A549 (cell line): ENCODE data around the gene MYH10. TPM values are rescaled to one million over a fixed set of nuclear protein-coding genes. Genes with fewer than 3 reads are reported as not detected.
"Not testable (repeated sequence)": the region's sequence is repeated elsewhere in the genome, so short reads cannot be mapped to it uniquely, and the experiment has no call there.

Experiments
- ATAC-seq, 2 experiments: fragments of 200-7000 bp in 1 of 2; fragments of >200 bp in 1 of 2; cut with Nextera tagmentation in 1 of 2; cut with Tn5 transposase in 1 of 2; 3 replicates each; pipeline versions ENCODE4 v1.8.0 to v1.9.1; 2018 to 2020; ENCODE audit warnings: mild to moderate bottlenecking in 1 of 2, moderate library complexity in 1 of 2
- CTCF ChIA-PET: fragments of 300-600 bp; sonication (Branson Sonifier 250); formaldehyde crosslinking; extraction: SDS; loops from one replicate; lab custom pipeline; 2021; ENCODE audit warnings: antibody characterized with exemption, inconsistent platforms; lab: Yijun Ruan, JAX
- POLR2A ChIA-PET: fragments of 350-600 bp; formaldehyde crosslinking; extraction: SDS; loops from one replicate; lab custom pipeline; 2021; ENCODE audit warnings: antibody characterized with exemption, inconsistent platforms; lab: Yijun Ruan, JAX
- DNase-seq, 2 experiments: peaks; one replicate each; pipeline versions ENCODE4 v3.0.0 to v3.0.0-alpha.2; 2011 to 2016; ENCODE audit warnings: low read depth in 1 of 2, low spot score in 1 of 2
- FAIRE-seq: peaks from 2 replicates; lab custom pipeline; 2011; peaks lifted over from hg19 to GRCh38; lab: Jason Lieb, UNC
- H3K27ac ChIP-seq, 2 experiments: fragments of >200 bp; sonication (Bioruptor Twin); formaldehyde crosslinking; 3 replicates each; pipeline ENCODE4 v1.5.1; 2016 to 2017
- H3K4me1 ChIP-seq: fragments of >200 bp; sonication (Bioruptor Twin); formaldehyde crosslinking; 3 replicates; pipeline ENCODE4 v1.6.1; 2016
- H3K4me2 ChIP-seq: fragments of >200 bp; sonication (Bioruptor Twin); formaldehyde crosslinking; 3 replicates; pipeline ENCODE4 v1.6.1; 2016
- H3K4me3 ChIP-seq: fragments of >200 bp; sonication (Bioruptor Twin); formaldehyde crosslinking; 3 replicates; pipeline ENCODE4 v1.5.1; 2016
- H3K9me3 ChIP-seq: fragments of >200 bp; sonication (Bioruptor Twin); formaldehyde crosslinking; 3 replicates; pipeline ENCODE4 v1.6.1; 2016
- CBX8 ChIP-seq: fragments of 200-600 bp; sonication (generic); IDR thresholded peaks from 2 replicates; pipeline ENCODE4 v1.6.1; 2016
- CEBPB ChIP-seq, 2 experiments: fragments of >200 bp in 1 of 2; sonication (Bioruptor Twin) in 1 of 2; formaldehyde crosslinking in 1 of 2; IDR thresholded peaks; 2 replicates each; pipeline ENCODE4 v1.6.1; 2012 to 2016
- CTCF ChIP-seq: fragments of >200 bp; sonication (Bioruptor Twin); formaldehyde crosslinking; IDR thresholded peaks from 3 replicates; pipeline ENCODE4 v1.5.1; 2016
- EHMT2 ChIP-seq: fragments of 200-600 bp; sonication (generic); IDR thresholded peaks from 2 replicates; pipeline ENCODE4 v1.6.1; 2016; ENCODE audit warnings: antibody characterized with exemption, low read depth, mild to moderate bottlenecking, moderate library complexity
- EP300 ChIP-seq, 2 experiments: fragments of >200 bp; sonication (Bioruptor Twin); formaldehyde crosslinking; IDR thresholded peaks; 2 replicates in 1 of 2; 3 replicates in 1 of 2; pipeline ENCODE4 v1.6.1; 2016 to 2017
- FOSL2 ChIP-seq, 2 experiments: fragments of 450-650 bp in 1 of 2; fragments of >200 bp in 1 of 2; sonication (Bioruptor Twin) in 1 of 2; formaldehyde crosslinking; IDR thresholded peaks; 2 replicates each; pipeline versions ENCODE4 v1.5.0 to v1.6.1; 2016 to 2020; ENCODE audit warnings: mild to moderate bottlenecking in 1 of 2, moderate library complexity in 1 of 2
- FOXS1 ChIP-seq: fragments of 250-450 bp; sonication (Bioruptor Pico); IDR thresholded peaks from 2 replicates; pipeline ENCODE4 v1.5.0; 2020; ENCODE audit warnings: mild to moderate bottlenecking, moderate library complexity
- HOXA7 ChIP-seq: fragments of 250-450 bp; sonication (Bioruptor Pico); IDR thresholded peaks from 2 replicates; pipeline ENCODE4 v1.5.0; 2020; ENCODE audit warnings: mild to moderate bottlenecking, moderate library complexity
- JUN ChIP-seq, 2 experiments: fragments of >200 bp; sonication (Bioruptor Twin); formaldehyde crosslinking; IDR thresholded peaks; 2 replicates in 1 of 2; 3 replicates in 1 of 2; pipeline ENCODE4 v1.6.1; 2016 to 2017
- JUNB ChIP-seq: fragments of >200 bp; sonication (Bioruptor Twin); formaldehyde crosslinking; IDR thresholded peaks from 2 replicates; pipeline ENCODE4 v1.6.1; 2016
- MAX ChIP-seq: IDR thresholded peaks from 2 replicates; pipeline ENCODE4 v1.6.1; 2012
- NPAS2 ChIP-seq: fragments of 250-450 bp; sonication (Bioruptor Pico); IDR thresholded peaks from 2 replicates; pipeline ENCODE4 v1.8.0; 2022; ENCODE audit warnings: mild to moderate bottlenecking, moderate library complexity, borderline replicate concordance
- RFX5 ChIP-seq: fragments of 450-650 bp; IDR thresholded peaks from 2 replicates; pipeline ENCODE4 v1.7.1; 2014; ENCODE audit warnings: antibody characterized with exemption, mild to moderate bottlenecking, moderate library complexity
- SMC3 ChIP-seq: fragments of >200 bp; sonication (Bioruptor Twin); formaldehyde crosslinking; IDR thresholded peaks from 3 replicates; pipeline ENCODE4 v1.6.1; 2018; ENCODE audit warnings: inconsistent platforms
- SREBF2 ChIP-seq: fragments of 450-650 bp; IDR thresholded peaks from 2 replicates; pipeline ENCODE4 v1.6.1; 2014; ENCODE audit warnings: mild to moderate bottlenecking, moderate library complexity
- TFCP2L1 ChIP-seq: fragments of 250-450 bp; sonication (Bioruptor Pico); IDR thresholded peaks from 2 replicates; pipeline ENCODE4 v1.5.0; 2021; ENCODE audit warnings: mild to moderate bottlenecking
- ZNF302 ChIP-seq: fragments of 250-450 bp; sonication (Bioruptor Pico); IDR thresholded peaks from 2 replicates; pipeline ENCODE4 v1.9.0; 2021; ENCODE audit warnings: inconsistent platforms, mild to moderate bottlenecking, moderate library complexity
- WGBS: methylation state at CpG from one replicate; pipeline ENCODE4 v1.1.6; 2017; ENCODE audit errors: missing lambda C conversion rate; 5-methylcytosine and 5-hydroxymethylcytosine counted together
- polyA plus RNA-seq, 4 experiments: library from polyadenylated mRNA; depleted of rRNA in 3 of 4; stranded (reverse); fragments of >200 nt; fragmentation: RNase III in 1 of 4; extraction: RNeasy Plus Mini Kit Qiagen cat#74134 plus additional on column Dnase treatment in 1 of 4; gene quantifications; 2 replicates in 3 of 4; 3 replicates in 1 of 4; pipeline ENCODE4 v1.2.3, GENCODE V29; 2011 to 2017
- TF ChIP-seq, protein P1 (sequence below): fragments of 150-350 bp; IDR thresholded peaks from 2 replicates; pipeline ENCODE4 v1.6.1; 2014; ENCODE audit warnings: low read depth, mild to moderate bottlenecking, low read length
- TF ChIP-seq, protein P2 (sequence below): fragments of >200 bp; sonication (Bioruptor Twin); formaldehyde crosslinking; IDR thresholded peaks from 2 replicates; pipeline ENCODE4 v1.6.1; 2016

Gene MYH10
- polyA plus RNA-seq, 2 of the 4 experiments (the other 2 are of a cell fraction), result 26.5 to 28.3 TPM

DNA sequence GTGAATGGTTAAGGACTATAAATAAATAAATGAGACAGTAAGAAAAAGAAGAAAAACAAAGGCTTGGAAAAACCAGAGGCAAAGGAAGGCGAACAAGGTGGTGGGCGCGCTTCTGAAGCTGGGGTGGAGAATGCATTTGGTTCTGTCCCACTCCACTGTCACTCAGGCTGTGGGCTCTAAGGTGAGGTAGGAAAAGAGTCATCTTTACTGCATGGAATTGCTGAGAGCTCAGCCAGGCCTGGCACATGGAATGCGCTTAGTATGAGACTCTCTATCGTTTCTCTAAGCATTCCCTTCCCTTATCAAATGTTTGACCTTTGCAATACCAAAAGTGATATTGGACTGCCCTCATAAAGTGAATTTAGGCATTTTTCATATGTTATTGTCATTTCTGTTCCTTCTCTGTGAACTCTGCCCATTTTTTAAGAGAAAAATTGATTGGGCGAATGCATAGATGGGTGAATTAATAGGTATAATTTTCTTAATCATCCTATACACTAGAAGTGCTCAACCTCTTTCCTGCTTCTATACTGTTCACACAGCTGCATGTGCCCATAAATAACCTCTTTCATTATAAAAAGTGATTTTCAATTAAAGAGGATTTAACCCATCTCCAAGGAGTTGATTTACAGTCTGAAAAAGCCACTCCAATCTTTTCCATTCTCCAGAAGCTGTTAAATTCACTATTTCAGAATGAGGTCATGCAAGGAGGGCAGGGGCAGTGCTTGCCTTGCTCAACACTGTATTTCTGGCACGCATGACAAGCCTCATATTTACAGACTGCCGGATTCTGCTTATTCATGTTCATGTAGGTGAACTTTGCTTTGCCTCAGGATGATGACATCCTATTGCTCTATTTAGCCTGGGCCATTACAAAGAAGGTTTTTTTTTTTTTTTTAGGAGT is 87.7 kb downstream of the MYH10 start (continued):
- peak; percentile 56 to 78; a peak in 2 of 5 replicates for TF ChIP-seq EP300 (IDR thresholded peaks at IDR 0.05)

DNA sequence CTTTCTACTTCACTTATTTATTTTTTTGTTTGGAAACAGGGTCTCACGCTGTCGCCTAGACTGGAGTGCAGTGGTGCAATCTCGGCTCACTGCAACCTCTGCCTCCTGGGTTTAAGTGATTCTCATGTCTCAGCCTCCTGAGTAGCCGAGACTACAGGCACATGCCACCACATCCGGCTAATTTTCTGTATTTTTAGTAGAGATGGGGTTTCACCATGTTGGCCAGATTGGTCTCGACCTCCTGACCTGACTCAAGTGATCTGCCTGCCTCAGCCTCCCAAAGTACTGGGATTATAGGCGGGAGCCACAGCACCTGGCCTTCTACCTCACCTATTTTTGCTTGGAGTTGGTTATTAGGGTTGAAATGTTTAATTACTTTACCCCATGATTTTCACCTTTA is 90.5 kb downstream of the MYH10 start:
- POLR2A ChIA-PET, H3K4me3 ChIP-seq, H3K9me3 ChIP-seq, DNase-seq, CTCF ChIA-PET, H3K27ac ChIP-seq, H3K4me2 ChIP-seq, FAIRE-seq, ATAC-seq: not testable (repeated sequence)
- 94% methylated on average over 7 of the region's 7 CpGs for WGBS
- H3K4me1 ChIP-seq, result peaks cover 14% of the 10 kb centered on the region

- DNase-seq, result no peak
- Histone ChIP-seq H3K4me3 (no peak overlapping the region), H3K9me3 (no peaks in the 10 kb centered on the region), H3K4me2 (no peak overlapping the region), H3K4me1 (peaks cover 8% of the 10 kb centered on the region), H3K27ac (no peak overlapping the region)
- 61% methylated on average over 3 of the region's 3 CpGs for WGBS
- ChIA-PET POLR2A (no interaction called here), CTCF (interaction anchor here (0.5 kb wide), 1 partner anchor 505 kb away, joined by 3 read pairs; no protein-coding TSS in a partner anchor)
- no peak for TF ChIP-seq CBX8
- TF ChIP-seq, protein P1, sequence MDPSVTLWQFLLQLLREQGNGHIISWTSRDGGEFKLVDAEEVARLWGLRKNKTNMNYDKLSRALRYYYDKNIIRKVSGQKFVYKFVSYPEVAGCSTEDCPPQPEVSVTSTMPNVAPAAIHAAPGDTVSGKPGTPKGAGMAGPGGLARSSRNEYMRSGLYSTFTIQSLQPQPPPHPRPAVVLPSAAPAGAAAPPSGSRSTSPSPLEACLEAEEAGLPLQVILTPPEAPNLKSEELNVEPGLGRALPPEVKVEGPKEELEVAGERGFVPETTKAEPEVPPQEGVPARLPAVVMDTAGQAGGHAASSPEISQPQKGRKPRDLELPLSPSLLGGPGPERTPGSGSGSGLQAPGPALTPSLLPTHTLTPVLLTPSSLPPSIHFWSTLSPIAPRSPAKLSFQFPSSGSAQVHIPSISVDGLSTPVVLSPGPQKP, result no peak
- no peak for TF ChIP-seq JUNB
- TF ChIP-seq JUN (IDR thresholded peaks at IDR 0.05), result no peak
- TF ChIP-seq SREBF2, result no peak
- no peak for TF ChIP-seq SMC3
- TF ChIP-seq EHMT2, result no peak
- no peak for TF ChIP-seq CTCF
- no peak for TF ChIP-seq MAX
- no peak for TF ChIP-seq FOXS1 (CRISPR knock-in tag)
- TF ChIP-seq RFX5, result no peak
- TF ChIP-seq ZNF302 (CRISPR knock-in tag), result no peak
- no peak for TF ChIP-seq TFCP2L1 (CRISPR knock-in tag)
- no peak for TF ChIP-seq CEBPB (IDR thresholded peaks at IDR 0.05)
- TF ChIP-seq HOXA7 (CRISPR knock-in tag), result no peak
- TF ChIP-seq, protein P2, sequence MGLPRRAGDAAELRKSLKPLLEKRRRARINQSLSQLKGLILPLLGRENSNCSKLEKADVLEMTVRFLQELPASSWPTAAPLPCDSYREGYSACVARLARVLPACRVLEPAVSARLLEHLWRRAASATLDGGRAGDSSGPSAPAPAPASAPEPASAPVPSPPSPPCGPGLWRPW, result no peak
- TF ChIP-seq NPAS2 (CRISPR knock-in tag), result no peak
- TF ChIP-seq FOSL2 (IDR thresholded peaks at IDR 0.05), result no peak
- no peak for TF ChIP-seq FOSL2 (CRISPR knock-in tag; IDR thresholded peaks at IDR 0.05)
- ATAC-seq, result no peak
- FAIRE-seq, result peak; percentile 18
These were observed 92.8 kb downstream of the MYH10 start for GRCh38 chr17:8537734-8538133.
